Measurements from ENCODE around the gene ARF5. TPM values are rescaled to one million over a fixed set of nuclear protein-coding genes. Genes with fewer than 3 reads are reported as not detected.

Gene ARF5
- polyA plus RNA-seq, 1 donor (not counting 4 experiments of a cell fraction or from before 2014, with no cell fraction given), result 274 TPM

GRCh38 chr7:127591591-127591990 is 3.4 kb downstream of the ARF5 start:
- H3K27me3 ChIP-seq (ENCODE audit: control insufficient read depth, extremely low read depth, insufficient read depth, low read length), result no peaks in the 10 kb centered on the region
- no peak overlapping the region for H2AFZ ChIP-seq (ENCODE audit: control insufficient read depth, low read length)
- H3K4me3 ChIP-seq (ENCODE audit: control insufficient read depth in 2 of 3, extremely low read depth in 1 of 3, insufficient read depth in 2 of 3, low read depth in 1 of 3, low read length in 3 of 3), result no peak overlapping the region
- TF ChIP-seq CTCF (optimal IDR thresholded peaks at IDR 0.05 in 1 of 3, IDR thresholded peaks at IDR 0.05 in 1 of 3, conservative IDR thresholded peaks at IDR 0.05 in 1 of 3; ENCODE audit: extremely low read depth in 1 of 3, insufficient read depth in 2 of 3, low read length in 3 of 3), result no peak
- TF ChIP-seq EZH2 (IDR thresholded peaks at IDR 0.05; ENCODE audit: low read length), result no peak
- dilution Hi-C loops (cut with MboI; ENCODE audit: extremely low pct_ligation_motif_present, low sequenced_read_pairs), result no loop called here
- no peaks in the 10 kb centered on the region for H3K9me1 ChIP-seq (ENCODE audit: control insufficient read depth, extremely low read depth, insufficient read depth, low read length)
- no peaks in the 10 kb centered on the region for H3K9me3 ChIP-seq (ENCODE audit: control insufficient read depth, low read depth, low read length)
- peaks cover 13% of the 10 kb centered on the region for H3K4me1 ChIP-seq (ENCODE audit: control insufficient read depth, extremely low read depth, insufficient read depth, low read length)
- no peak overlapping the region for H3K4me2 ChIP-seq (ENCODE audit: control insufficient read depth, extremely low read depth, insufficient read depth, low read depth, low read length)
- H3K9ac ChIP-seq (ENCODE audit: control insufficient read depth, extremely low read depth, insufficient read depth, low read length), result no peak overlapping the region
- peaks cover 16% of the 10 kb centered on the region for H3K79me2 ChIP-seq (ENCODE audit: control insufficient read depth, insufficient read depth, low read length)
- no peaks in the 10 kb centered on the region for H4K20me1 ChIP-seq (ENCODE audit: control insufficient read depth, extremely low read depth, insufficient read depth, low read length)
- no peak overlapping the region for H3K27ac ChIP-seq (ENCODE audit: control insufficient read depth, insufficient read depth, low read length)
- FAIRE-seq (no peak), DNase-seq (ENCODE audit: low read depth, low spot score) (no peak)
- H3K36me3 ChIP-seq (ENCODE audit: control insufficient read depth in 2 of 2, extremely low read depth in 1 of 2, insufficient read depth in 2 of 2, low read length in 2 of 2), result peaks cover 9% of the 10 kb centered on the region in 2 experiments

GRCh38 chr7:127592550-127592949 is 4.3 kb downstream of the ARF5 start:
- no peak for TF ChIP-seq EZH2 (IDR thresholded peaks at IDR 0.05; ENCODE audit: low read length)
- TF ChIP-seq CTCF (optimal IDR thresholded peaks at IDR 0.05 in 1 of 3, IDR thresholded peaks at IDR 0.05 in 1 of 3, conservative IDR thresholded peaks at IDR 0.05 in 1 of 3; ENCODE audit: extremely low read depth in 1 of 3, insufficient read depth in 2 of 3, low read length in 3 of 3), result no peak
- Histone ChIP-seq H3K27ac (ENCODE audit: control insufficient read depth, insufficient read depth, low read length) (no peak overlapping the region), H3K36me3 (ENCODE audit: control insufficient read depth in 2 of 2, extremely low read depth in 1 of 2, insufficient read depth in 2 of 2, low read length in 2 of 2) (peaks cover 9% of the 10 kb centered on the region in 2 experiments), H3K4me2 (ENCODE audit: control insufficient read depth, extremely low read depth, insufficient read depth, low read depth, low read length) (no peak overlapping the region), H3K4me3 (ENCODE audit: control insufficient read depth in 2 of 3, extremely low read depth in 1 of 3, insufficient read depth in 2 of 3, low read depth in 1 of 3, low read length in 3 of 3) (no peak overlapping the region), H2AFZ (ENCODE audit: control insufficient read depth, low read length) (no peak overlapping the region), H3K9ac (ENCODE audit: control insufficient read depth, extremely low read depth, insufficient read depth, low read length) (no peak overlapping the region), H3K9me1 (ENCODE audit: control insufficient read depth, extremely low read depth, insufficient read depth, low read length) (no peaks in the 10 kb centered on the region), H3K27me3 (ENCODE audit: control insufficient read depth, extremely low read depth, insufficient read depth, low read length) (no peaks in the 10 kb centered on the region), H3K9me3 (ENCODE audit: control insufficient read depth, low read depth, low read length) (no peaks in the 10 kb centered on the region), H4K20me1 (ENCODE audit: control insufficient read depth, extremely low read depth, insufficient read depth, low read length) (no peaks in the 10 kb centered on the region), H3K4me1 (ENCODE audit: control insufficient read depth, extremely low read depth, insufficient read depth, low read length) (peaks cover 11% of the 10 kb centered on the region), H3K79me2 (ENCODE audit: control insufficient read depth, insufficient read depth, low read length) (peaks cover 16% of the 10 kb centered on the region)
- no peak for FAIRE-seq
- DNase-seq (ENCODE audit: low read depth, low spot score), result no peak
- dilution Hi-C loops (cut with MboI; ENCODE audit: extremely low pct_ligation_motif_present, low sequenced_read_pairs), result no loop called here

Measured in keratinocyte (primary cell).